Mucosa of rectum (tissue), 2 donors: ENCODE measurements around the gene SLC9A5.

ENCODE experiments used
- H3K27ac ChIP-seq, 2 donors: one replicate each; pipeline ENCODE4 v1.7.0; 2013; ENCODE audit warnings: inconsistent platforms in 2 of 2, low read depth in 2 of 2, low read length in 2 of 2
- H3K27me3 ChIP-seq, 2 donors: one replicate each; pipeline ENCODE4 v1.7.0; 2013; ENCODE audit warnings: low read length in 2 of 2; ENCODE audit not compliant: control insufficient read depth in 2 of 2, insufficient read depth in 2 of 2
- H3K36me3 ChIP-seq, 2 donors: one replicate each; pipeline ENCODE4 v1.7.0; 2013; ENCODE audit warnings: low read length in 2 of 2; ENCODE audit not compliant: control insufficient read depth in 2 of 2, insufficient read depth in 2 of 2
- H3K4me1 ChIP-seq, 2 donors: one replicate each; pipeline ENCODE4 v1.7.0; 2013; ENCODE audit warnings: low read length in 2 of 2, mild to moderate bottlenecking in 1 of 2; ENCODE audit not compliant: control insufficient read depth in 2 of 2, insufficient read depth in 2 of 2
- H3K4me3 ChIP-seq, 2 donors: one replicate each; pipeline ENCODE4 v1.7.0; 2013; ENCODE audit warnings: low read length in 2 of 2
- H3K9ac ChIP-seq, 2 donors: one replicate each; pipeline ENCODE4 v1.7.0; 2013; ENCODE audit warnings: low read length in 2 of 2, low read depth in 1 of 2, mild to moderate bottlenecking in 1 of 2
- H3K9me3 ChIP-seq, 2 donors: one replicate each; pipeline ENCODE4 v1.7.0; 2013; ENCODE audit warnings: low read length in 2 of 2; ENCODE audit not compliant: control insufficient read depth in 2 of 2
- donor health status: healthy.
- donor health status: Normal muscosa, but diverticular disease.

The SLC9A5 gene, protein sequence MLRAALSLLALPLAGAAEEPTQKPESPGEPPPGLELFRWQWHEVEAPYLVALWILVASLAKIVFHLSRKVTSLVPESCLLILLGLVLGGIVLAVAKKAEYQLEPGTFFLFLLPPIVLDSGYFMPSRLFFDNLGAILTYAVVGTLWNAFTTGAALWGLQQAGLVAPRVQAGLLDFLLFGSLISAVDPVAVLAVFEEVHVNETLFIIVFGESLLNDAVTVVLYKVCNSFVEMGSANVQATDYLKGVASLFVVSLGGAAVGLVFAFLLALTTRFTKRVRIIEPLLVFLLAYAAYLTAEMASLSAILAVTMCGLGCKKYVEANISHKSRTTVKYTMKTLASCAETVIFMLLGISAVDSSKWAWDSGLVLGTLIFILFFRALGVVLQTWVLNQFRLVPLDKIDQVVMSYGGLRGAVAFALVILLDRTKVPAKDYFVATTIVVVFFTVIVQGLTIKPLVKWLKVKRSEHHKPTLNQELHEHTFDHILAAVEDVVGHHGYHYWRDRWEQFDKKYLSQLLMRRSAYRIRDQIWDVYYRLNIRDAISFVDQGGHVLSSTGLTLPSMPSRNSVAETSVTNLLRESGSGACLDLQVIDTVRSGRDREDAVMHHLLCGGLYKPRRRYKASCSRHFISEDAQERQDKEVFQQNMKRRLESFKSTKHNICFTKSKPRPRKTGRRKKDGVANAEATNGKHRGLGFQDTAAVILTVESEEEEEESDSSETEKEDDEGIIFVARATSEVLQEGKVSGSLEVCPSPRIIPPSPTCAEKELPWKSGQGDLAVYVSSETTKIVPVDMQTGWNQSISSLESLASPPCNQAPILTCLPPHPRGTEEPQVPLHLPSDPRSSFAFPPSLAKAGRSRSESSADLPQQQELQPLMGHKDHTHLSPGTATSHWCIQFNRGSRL

DNA sequence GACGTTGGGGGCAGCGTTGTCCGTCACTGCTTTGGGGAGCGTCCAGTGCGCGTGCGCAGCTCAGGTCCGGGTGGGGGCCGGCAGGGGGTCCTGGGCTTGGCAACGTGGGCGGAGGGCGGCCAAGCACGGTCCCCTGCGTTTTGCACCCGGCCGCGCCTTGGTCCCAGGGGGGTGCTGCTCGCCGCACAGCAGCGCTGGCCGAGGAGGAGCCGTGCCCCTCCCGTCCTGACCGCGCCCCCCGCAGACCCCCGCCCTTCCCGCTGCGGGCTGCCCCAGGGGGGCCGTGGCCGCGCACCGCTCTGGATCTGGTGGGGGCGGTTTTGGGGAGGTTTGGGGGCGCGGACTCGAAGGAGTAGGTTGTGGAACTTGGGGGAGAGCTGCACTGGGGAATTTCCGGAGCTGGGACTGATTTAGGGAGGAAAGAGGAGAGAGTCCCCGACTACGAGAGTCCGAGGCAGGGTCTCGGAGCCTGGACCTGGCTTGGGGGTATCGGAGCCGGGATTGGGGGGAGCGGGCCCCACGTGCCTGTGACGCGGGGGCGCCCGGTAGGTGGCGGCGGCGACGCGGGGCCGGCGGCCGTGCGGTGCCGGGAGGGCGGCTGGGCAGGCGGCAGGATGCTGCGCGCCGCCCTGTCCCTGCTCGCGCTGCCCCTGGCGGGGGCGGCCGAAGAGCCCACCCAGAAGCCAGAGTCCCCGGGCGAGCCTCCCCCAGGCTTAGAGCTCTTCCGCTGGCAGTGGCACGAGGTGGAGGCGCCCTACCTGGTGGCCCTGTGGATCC is at the start of gene SLC9A5:
TSS of gene SLC9A5 (plus strand) at position 579 of the 777 bp plus-strand sequence. CDS start at position 615, 36 bp downstream.
- Histone ChIP-seq H3K27ac (no peak within 1 kb of the TSS), H3K4me1 (peaks cover 36 to 40% of the 10 kb centered on the region in 2 donors)

DNA sequence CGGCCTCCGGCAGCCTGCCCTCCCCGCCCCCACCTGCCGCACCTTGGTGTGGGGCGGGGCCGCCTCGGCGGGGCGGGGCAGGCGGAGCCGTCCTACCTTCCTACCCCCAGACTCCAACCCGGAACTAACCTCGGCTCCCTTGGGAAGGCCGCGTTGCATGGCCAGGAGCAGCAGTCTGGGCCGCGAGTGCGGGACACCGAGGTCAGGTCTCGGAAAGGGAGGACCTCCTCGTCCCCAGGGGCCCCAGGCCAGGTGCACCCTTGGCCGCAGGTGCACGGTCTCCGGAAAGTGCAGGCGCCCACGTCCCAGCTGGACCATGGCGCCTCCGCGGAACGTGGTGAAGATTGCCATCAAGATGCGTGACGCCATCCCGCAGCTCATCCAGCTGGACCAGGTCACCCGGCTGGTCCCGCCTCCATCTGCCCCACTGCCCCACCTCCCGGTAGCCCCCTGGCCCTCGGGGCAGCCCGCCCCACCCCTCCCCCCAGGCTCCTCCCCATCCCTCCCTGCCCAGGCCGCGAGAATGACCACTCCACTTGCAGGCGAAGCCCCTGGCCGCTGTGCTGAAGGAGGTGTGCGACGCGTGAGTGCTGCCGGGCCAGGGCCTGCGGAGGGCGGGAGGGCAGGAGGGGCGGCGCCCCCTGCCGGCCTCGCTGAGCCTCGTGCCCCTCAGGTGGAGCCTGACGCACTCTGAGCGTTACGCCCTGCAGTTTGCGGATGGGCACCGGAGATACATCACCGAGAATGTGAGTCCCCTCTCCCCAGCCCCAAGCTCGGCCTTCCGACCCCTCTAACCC is 49.6 kb upstream of the SLC9A5 start, which contains the start of gene ELMO3:
TSS of gene ELMO3 (plus strand) at position 121 of the 797 bp plus-strand sequence. CDS start at position 317, 196 bp downstream.
- Histone ChIP-seq H3K4me1 (peaks cover 13 to 17% of the 10 kb centered on the region in 2 donors), H3K9me3 (no peaks in the 10 kb centered on the region), H3K27me3 (no peaks in the 10 kb centered on the region), H3K27ac (peak within 1 kb of the TSS; percentile 96 to 97), H3K36me3 (peaks cover 64 to 66% of the 10 kb centered on the region in 2 donors), H3K4me3 (peak within 1 kb of the TSS; percentile 68 to 77), H3K9ac (peak within 1 kb of the TSS; percentile 81 to 88)

More for the DNA sequence above, at the start of gene SLC9A5:
- Histone ChIP-seq H3K9ac (peak within 1 kb of the TSS; percentile 32 to 46), H3K36me3 (no peaks in the 10 kb centered on the region), H3K27me3 (peaks cover 18 to 24% of the 10 kb centered on the region in 2 donors), H3K9me3 (no peaks in the 10 kb centered on the region), H3K4me3 (peak within 1 kb of the TSS; percentile 44 to 64)

DNA sequence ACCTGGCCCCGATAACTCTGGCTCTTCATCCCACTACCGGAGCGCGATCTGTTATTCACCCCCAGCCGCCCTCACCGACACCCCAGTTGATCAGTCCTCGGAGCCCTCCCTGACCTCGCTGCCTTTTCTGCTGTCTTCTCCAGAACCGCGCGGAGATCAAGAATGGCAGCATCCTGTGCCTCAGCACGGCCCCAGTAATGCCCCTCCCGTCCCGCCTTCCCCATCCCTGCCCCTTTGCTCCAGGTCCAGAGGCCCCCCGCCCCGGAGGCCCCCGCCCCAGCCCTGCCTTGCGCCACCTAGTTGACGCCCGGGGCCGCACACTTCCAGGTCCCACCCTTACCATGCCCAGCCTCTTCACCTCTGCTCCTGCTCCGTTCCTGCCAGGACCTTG is 49.0 kb upstream of the SLC9A5 start:
- Histone ChIP-seq H3K4me3 (peak overlapping the region; percentile 65 to 68), H3K9ac (peak overlapping the region; percentile 41 to 50)

DNA sequence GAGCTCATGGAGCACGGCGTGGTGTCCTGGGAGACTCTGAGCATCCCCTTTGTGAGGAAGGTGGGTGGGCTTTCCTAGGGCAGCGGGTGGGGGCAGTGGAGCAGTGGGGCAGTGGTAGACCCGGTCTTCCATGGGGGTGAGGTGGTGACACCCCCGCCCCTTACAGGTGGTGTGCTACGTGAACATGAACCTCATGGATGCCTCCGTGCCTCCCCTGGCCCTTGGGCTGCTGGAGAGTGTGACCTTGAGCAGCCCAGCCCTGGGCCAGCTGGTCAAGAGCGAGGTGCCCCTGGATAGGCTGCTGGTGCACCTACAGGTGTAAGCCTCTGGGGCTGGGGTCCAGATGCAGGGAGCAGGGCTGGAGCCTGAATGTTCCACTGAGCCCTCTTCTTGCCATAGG is 48.3 kb upstream of the SLC9A5 start:
- peak overlapping the region in 1 of 2 donors; percentile 33 for H3K4me3 ChIP-seq
- H3K4me1 ChIP-seq = peaks cover 13 to 17% of the 10 kb centered on the region in 2 donors
- peak overlapping the region in 1 of 2 donors; percentile 36 for H3K9ac ChIP-seq
- H3K36me3 ChIP-seq = peaks cover 53 to 55% of the 10 kb centered on the region in 2 donors
- no peaks in the 10 kb centered on the region for H3K27me3 ChIP-seq
- H3K9me3 ChIP-seq = no peaks in the 10 kb centered on the region
- H3K27ac ChIP-seq = no peak overlapping the region

More for the DNA sequence above, 49.0 kb upstream of the SLC9A5 start:
- H3K36me3 ChIP-seq = peaks cover 60 to 62% of the 10 kb centered on the region in 2 donors
- H3K4me1 ChIP-seq = peaks cover 13 to 17% of the 10 kb centered on the region in 2 donors
- no peaks in the 10 kb centered on the region for H3K27me3 ChIP-seq
- no peaks in the 10 kb centered on the region for H3K9me3 ChIP-seq
- peak overlapping the region; percentile 96 to 97 for H3K27ac ChIP-seq

DNA sequence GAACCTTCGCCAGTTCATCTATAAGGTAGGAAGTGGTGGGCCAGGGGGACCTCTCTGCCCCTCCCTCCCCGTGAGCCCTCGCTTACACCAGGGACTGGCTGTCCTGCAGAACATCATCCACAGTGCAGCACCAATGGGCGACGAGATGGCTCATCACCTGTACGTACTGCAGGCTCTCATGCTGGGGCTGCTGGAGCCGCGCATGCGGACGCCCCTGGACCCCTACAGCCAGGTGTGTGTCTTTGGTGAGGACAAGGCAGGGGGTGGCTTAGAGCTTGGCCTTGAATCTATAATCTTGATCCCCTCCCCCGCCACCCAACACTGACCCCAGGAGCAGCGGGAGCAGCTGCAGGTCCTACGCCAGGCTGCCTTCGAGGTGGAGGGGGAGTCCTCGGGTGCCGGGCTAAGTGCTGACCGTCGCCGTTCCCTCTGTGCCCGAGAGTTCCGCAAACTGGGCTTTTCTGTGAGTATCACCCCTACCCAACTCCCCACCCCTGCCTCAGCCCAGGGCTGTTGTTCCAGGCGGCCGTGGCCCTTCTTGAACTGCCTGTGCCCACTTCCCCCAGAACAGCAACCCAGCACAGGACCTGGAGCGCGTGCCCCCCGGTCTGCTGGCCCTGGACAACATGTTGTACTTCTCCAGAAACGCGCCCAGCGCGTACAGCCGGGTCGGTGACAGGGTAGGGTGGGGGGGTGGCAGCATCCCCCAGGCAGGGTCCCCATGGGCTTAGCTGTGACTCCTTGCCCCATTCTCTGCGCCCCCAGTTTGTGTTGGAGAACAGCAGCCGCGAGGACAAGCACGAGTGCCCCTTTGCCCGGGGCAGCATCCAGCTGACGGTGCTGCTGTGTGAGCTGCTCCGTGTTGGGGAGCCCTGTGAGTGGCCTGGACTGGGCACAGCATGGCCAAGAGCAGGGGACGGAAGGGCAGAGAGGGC is 47.1 kb upstream of the SLC9A5 start:
- H3K9me3 ChIP-seq = no peaks in the 10 kb centered on the region
- H3K4me3 ChIP-seq = no peak overlapping the region
- no peak overlapping the region for H3K27ac ChIP-seq
- no peak overlapping the region for H3K9ac ChIP-seq
- H3K27me3 ChIP-seq = no peaks in the 10 kb centered on the region
- peaks cover 42 to 43% of the 10 kb centered on the region in 2 donors for H3K36me3 ChIP-seq
- H3K4me1 ChIP-seq = peaks cover 13 to 17% of the 10 kb centered on the region in 2 donors

DNA sequence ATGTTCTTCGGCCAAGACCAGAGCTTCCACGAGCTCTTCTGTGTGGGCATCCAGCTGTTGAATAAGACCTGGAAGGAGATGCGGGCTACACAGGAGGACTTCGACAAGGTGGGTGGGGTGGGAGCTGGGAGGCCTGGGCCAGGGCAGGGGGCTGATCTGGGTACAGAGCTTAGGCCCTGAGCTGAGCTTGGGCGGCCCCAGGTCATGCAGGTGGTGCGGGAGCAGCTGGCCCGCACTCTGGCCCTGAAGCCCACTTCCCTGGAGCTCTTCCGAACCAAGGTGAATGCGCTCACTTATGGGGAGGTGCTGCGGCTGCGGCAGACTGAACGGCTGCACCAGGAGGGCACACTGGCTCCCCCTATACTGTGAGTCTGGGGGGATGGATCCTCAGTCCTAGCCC is 46.4 kb upstream of the SLC9A5 start:
- no peak overlapping the region for H3K4me3 ChIP-seq
- no peak overlapping the region for H3K27ac ChIP-seq
- peaks cover 35 to 36% of the 10 kb centered on the region in 2 donors for H3K36me3 ChIP-seq
- no peaks in the 10 kb centered on the region for H3K27me3 ChIP-seq
- H3K4me1 ChIP-seq = peaks cover 13 to 17% of the 10 kb centered on the region in 2 donors
- H3K9me3 ChIP-seq = no peaks in the 10 kb centered on the region
- no peak overlapping the region for H3K9ac ChIP-seq

DNA sequence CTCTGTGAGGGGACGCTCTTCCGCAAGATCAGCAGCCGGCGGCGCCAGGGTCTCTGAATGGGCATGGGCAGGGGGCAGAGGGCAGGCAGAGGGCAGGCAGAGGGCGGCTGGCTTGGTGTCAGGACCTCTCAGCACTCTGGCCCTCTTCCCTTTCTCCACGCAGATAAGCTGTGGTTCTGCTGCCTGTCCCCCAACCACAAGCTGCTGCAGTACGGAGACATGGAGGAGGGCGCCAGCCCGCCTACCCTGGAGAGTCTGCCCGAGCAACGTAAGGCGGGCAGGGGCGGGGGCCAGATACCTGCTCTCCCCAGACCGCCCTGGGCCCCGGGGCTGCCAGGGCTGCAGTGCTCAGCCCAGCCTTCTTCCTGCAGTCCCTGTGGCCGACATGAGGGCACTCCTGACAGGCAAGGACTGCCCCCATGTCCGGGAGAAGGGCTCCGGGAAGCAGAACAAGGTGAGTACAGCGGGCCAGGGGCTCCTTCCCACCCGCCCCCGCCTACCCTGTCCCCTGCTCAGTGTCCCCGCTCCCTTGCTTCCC is 45.8 kb upstream of the SLC9A5 start:
- Histone ChIP-seq H3K27ac (no peak overlapping the region), H3K9ac (no peak overlapping the region), H3K36me3 (peaks cover 29 to 30% of the 10 kb centered on the region in 2 donors), H3K27me3 (no peaks in the 10 kb centered on the region), H3K4me1 (peaks cover 7 to 12% of the 10 kb centered on the region in 2 donors), H3K4me3 (no peak overlapping the region), H3K9me3 (no peaks in the 10 kb centered on the region)

DNA sequence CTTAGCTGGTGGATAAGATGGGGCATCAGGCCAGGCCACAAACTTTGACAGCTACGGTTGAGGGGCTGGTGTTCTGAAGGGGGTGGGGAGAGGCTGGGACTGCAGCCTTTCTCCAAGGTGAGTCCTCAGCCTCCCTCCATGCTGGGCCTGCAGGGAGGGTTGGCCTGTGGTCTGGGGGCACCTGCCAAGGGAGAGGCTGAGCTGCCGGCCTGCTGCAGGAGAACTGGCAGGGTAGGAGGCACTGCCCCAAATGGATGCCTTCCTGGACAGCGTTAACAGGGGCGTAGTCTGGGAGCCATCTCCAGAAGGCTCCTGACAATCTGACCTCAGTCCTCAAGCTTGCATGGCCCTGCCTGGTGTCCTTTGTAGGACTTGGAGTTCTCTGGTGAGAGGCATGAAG is 44.7 kb upstream of the SLC9A5 start:
- Histone ChIP-seq H3K9ac (no peak overlapping the region), H3K9me3 (no peaks in the 10 kb centered on the region), H3K4me1 (peaks cover 0 to 4% of the 10 kb centered on the region in 2 donors), H3K27ac (no peak overlapping the region), H3K36me3 (peaks cover 25 to 28% of the 10 kb centered on the region in 2 donors), H3K4me3 (no peak overlapping the region), H3K27me3 (no peaks in the 10 kb centered on the region)
